Mesenchymal stem cell (in vitro differentiated cells and primary cell): ENCODE measurements around the gene GTPBP1.

Experiments
- DNase-seq: peaks from one replicate; pipeline ENCODE4 v3.0.0-alpha.2; 2013
- H2AFZ ChIP-seq: one replicate; pipeline ENCODE4 v1.6.1; 2013; ENCODE audit warnings: low read depth, mild to moderate bottlenecking, control low read depth, inconsistent platforms, low read length, moderate library complexity
- H2AK5ac ChIP-seq: 2 replicates; pipeline ENCODE4 v1.6.1; 2013; ENCODE audit warnings: low read length, moderate library complexity, mild to moderate bottlenecking, inconsistent platforms; ENCODE audit not compliant: severe bottlenecking
- H2BK120ac ChIP-seq: one replicate; pipeline ENCODE4 v1.6.1; 2013; ENCODE audit warnings: low read depth, mild to moderate bottlenecking, inconsistent platforms, low read length, moderate library complexity
- H2BK12ac ChIP-seq, 2 experiments: one replicate each; pipeline ENCODE4 v1.6.1; 2013; ENCODE audit warnings: inconsistent platforms in 2 of 2, low read length in 2 of 2, mild to moderate bottlenecking in 2 of 2, moderate library complexity in 2 of 2, control low read depth in 1 of 2
- H2BK15ac ChIP-seq: one replicate; pipeline ENCODE4 v1.6.1; 2013; ENCODE audit warnings: mild to moderate bottlenecking, low read depth, inconsistent platforms; ENCODE audit not compliant: poor library complexity, severe bottlenecking
- H2BK5ac ChIP-seq: 2 replicates; pipeline ENCODE4 v1.6.1; 2013; ENCODE audit warnings: low read depth, mild to moderate bottlenecking, low read length, control low read depth, inconsistent platforms; ENCODE audit not compliant: poor library complexity, severe bottlenecking
- H3K14ac ChIP-seq, 2 experiments: one replicate each; pipeline ENCODE4 v1.6.1; 2013; ENCODE audit warnings: inconsistent platforms in 2 of 2, low read length in 2 of 2, control low read depth in 1 of 2, mild to moderate bottlenecking in 1 of 2, moderate library complexity in 1 of 2
- H3K18ac ChIP-seq, 2 experiments: one replicate each; pipeline ENCODE4 v1.6.1; 2013; ENCODE audit warnings: inconsistent platforms in 2 of 2, low read length in 2 of 2, control low read depth in 1 of 2, low read depth in 1 of 2, mild to moderate bottlenecking in 1 of 2
- H3K23ac ChIP-seq, 2 experiments: one replicate each; pipeline ENCODE4 v1.6.1; 2013; ENCODE audit warnings: inconsistent platforms in 2 of 2, low read length in 2 of 2, mild to moderate bottlenecking in 2 of 2, moderate library complexity in 2 of 2, control low read depth in 1 of 2
- H3K27ac ChIP-seq: 2 replicates; pipeline ENCODE4 v1.5.1; 2013; ENCODE audit warnings: mild to moderate bottlenecking, moderate library complexity, low read length, control low read depth, inconsistent platforms; ENCODE audit not compliant: poor library complexity, severe bottlenecking
- H3K27me3 ChIP-seq, 2 experiments: 2 replicates each; pipeline versions ENCODE4 v1.6.1 to v1.7.0; 2013; ENCODE audit warnings: low read length in 2 of 2, mild to moderate bottlenecking in 2 of 2, moderate library complexity in 2 of 2, control low read depth in 1 of 2, inconsistent platforms in 1 of 2; ENCODE audit not compliant: control insufficient read depth in 1 of 2, insufficient read depth in 1 of 2
- H3K36me3 ChIP-seq, 2 experiments: 2 replicates each; pipeline versions ENCODE4 v1.6.1 to v1.7.0; 2013; ENCODE audit warnings: low read length in 2 of 2, control low read depth in 1 of 2, inconsistent platforms in 1 of 2, low read depth in 1 of 2, mild to moderate bottlenecking in 1 of 2; ENCODE audit not compliant: insufficient read depth in 2 of 2, control insufficient read depth in 1 of 2
- H3K4ac ChIP-seq, 2 experiments: one replicate each; pipeline ENCODE4 v1.6.1; 2013; ENCODE audit warnings: inconsistent platforms in 2 of 2, low read length in 2 of 2, mild to moderate bottlenecking in 2 of 2, moderate library complexity in 2 of 2, control low read depth in 1 of 2, low read depth in 1 of 2
- H3K4me1 ChIP-seq: 2 replicates; pipeline ENCODE4 v1.6.1; 2013; ENCODE audit warnings: low read depth, low read length, control low read depth; ENCODE audit not compliant: control insufficient read depth, insufficient read depth
- H3K4me2 ChIP-seq: 2 replicates; pipeline ENCODE4 v1.6.1; 2013; ENCODE audit warnings: low read length, mild to moderate bottlenecking, inconsistent platforms; ENCODE audit not compliant: poor library complexity, severe bottlenecking
- H3K4me3 ChIP-seq, 2 experiments: 2 replicates each; pipeline versions ENCODE4 v1.5.1 to v1.7.0; 2013; ENCODE audit warnings: low read length in 2 of 2, mild to moderate bottlenecking in 2 of 2, control low read depth in 1 of 2, low read depth in 1 of 2; ENCODE audit not compliant: insufficient read depth in 1 of 2
- H3K79me1 ChIP-seq: replicated peaks from 2 replicates; pipeline ENCODE4 v1.6.1; 2013; ENCODE audit warnings: mild to moderate bottlenecking, control low read depth, low read length, inconsistent platforms; ENCODE audit not compliant: poor library complexity, severe bottlenecking
- H3K9ac ChIP-seq: 2 replicates; pipeline ENCODE4 v1.7.0; 2013; ENCODE audit warnings: mild to moderate bottlenecking, low read length, moderate library complexity
- H3K9me3 ChIP-seq: 2 replicates; pipeline ENCODE4 v1.7.0; 2013; ENCODE audit warnings: mild to moderate bottlenecking, low read length; ENCODE audit not compliant: control insufficient read depth
- H4K8ac ChIP-seq: one replicate; pipeline ENCODE4 v1.6.1; 2013; ENCODE audit warnings: inconsistent platforms, mild to moderate bottlenecking, low read length, moderate library complexity
- H4K91ac ChIP-seq: one replicate; pipeline ENCODE4 v1.6.1; 2013; ENCODE audit warnings: mild to moderate bottlenecking, low read length, inconsistent platforms
- WGBS: methylation state at CpG from one replicate; pipeline ENCODE4 v1.1.7; 2013; ENCODE audit warnings: mixed read lengths; 5-methylcytosine and 5-hydroxymethylcytosine counted together

GTPBP1 gene

DNA sequence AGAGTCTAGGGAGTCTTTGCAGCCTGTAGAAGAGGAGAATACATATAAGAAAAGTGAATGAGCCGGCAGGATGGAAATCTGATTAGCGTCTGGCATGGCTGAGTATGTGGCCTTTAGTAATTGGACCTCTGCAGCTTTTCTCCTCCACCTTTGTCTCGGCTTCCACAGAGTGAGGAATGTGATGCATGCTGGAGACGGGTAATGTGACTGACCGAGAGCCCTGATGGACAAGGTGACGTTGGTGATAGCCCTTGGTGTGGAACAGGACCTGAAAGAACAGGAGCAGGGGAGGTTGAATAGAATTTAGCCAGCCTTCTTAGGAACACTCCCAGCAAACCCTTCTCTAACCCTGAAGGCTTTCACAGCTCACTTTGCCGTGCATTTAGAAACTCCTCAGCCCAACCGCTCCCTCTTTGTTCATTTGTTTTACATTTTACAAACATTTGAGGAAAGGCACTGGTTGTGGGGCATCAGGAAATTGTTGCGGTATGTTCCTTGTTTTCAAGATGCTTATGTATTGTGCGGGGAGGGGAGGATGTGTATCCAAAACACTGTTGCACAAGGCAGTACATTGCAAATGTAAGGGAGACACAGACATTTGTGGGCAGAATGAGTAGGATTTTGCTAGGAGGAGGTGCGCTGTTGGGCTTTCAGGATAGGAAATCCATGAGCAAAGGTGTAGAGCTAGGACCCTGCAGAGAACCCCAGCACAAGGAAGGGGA is 6.9 kb downstream of the GTPBP1 start:
- Histone ChIP-seq H2AFZ (no peak overlapping the region), H2BK5ac (no peak overlapping the region), H3K27me3 (no peaks in the 10 kb centered on the region), H3K14ac (no peak overlapping the region), H3K4me2 (no peak overlapping the region), H2AK5ac (no peak overlapping the region), H3K4ac (no peak overlapping the region), H2BK12ac (no peak overlapping the region), H4K91ac (no peak overlapping the region), H3K9me3 (no peaks in the 10 kb centered on the region), H2BK120ac (no peak overlapping the region), H3K9ac (no peak overlapping the region), H3K36me3 (peaks cover 27 to 57% of the 10 kb centered on the region in 2 experiments), H3K4me1 (peaks cover 11% of the 10 kb centered on the region), H3K79me1 (peaks cover 29% of the 10 kb centered on the region), H3K4me3 (no peak overlapping the region), H3K23ac (no peak overlapping the region), H2BK15ac (no peak overlapping the region), H3K18ac (no peak overlapping the region), H3K27ac (no peak overlapping the region), H4K8ac (no peak overlapping the region)
- no peak for DNase-seq
- 86% methylated on average over 9 of the region's 11 CpGs for WGBS

- Histone ChIP-seq H3K18ac (peak overlapping the region in 1 of 2 experiments; percentile 21), H2BK120ac (no peak overlapping the region), H3K4me2 (no peak overlapping the region), H3K9me3 (no peaks in the 10 kb centered on the region), H2BK12ac (no peak overlapping the region), H2AK5ac (no peak overlapping the region), H2AFZ (no peak overlapping the region), H4K8ac (no peak overlapping the region), H3K4ac (no peak overlapping the region), H3K23ac (peak overlapping the region; percentile 4 to 52), H3K4me3 (no peak overlapping the region), H3K79me1 (peaks cover 29% of the 10 kb centered on the region), H3K14ac (peak overlapping the region in 1 of 2 experiments; percentile 50), H2BK5ac (no peak overlapping the region), H2BK15ac (no peak overlapping the region), H3K27ac (no peak overlapping the region), H3K4me1 (peaks cover 10% of the 10 kb centered on the region), H3K27me3 (no peaks in the 10 kb centered on the region), H3K9ac (no peak overlapping the region), H4K91ac (no peak overlapping the region), H3K36me3 (peaks cover 30 to 62% of the 10 kb centered on the region in 2 experiments)
- 99% methylated on average over 8 of the region's 8 CpGs for WGBS
- DNase-seq = no peak
Measured at GRCh38 chr22:38713921-38714320, 8.2 kb downstream of the GTPBP1 start.

DNA sequence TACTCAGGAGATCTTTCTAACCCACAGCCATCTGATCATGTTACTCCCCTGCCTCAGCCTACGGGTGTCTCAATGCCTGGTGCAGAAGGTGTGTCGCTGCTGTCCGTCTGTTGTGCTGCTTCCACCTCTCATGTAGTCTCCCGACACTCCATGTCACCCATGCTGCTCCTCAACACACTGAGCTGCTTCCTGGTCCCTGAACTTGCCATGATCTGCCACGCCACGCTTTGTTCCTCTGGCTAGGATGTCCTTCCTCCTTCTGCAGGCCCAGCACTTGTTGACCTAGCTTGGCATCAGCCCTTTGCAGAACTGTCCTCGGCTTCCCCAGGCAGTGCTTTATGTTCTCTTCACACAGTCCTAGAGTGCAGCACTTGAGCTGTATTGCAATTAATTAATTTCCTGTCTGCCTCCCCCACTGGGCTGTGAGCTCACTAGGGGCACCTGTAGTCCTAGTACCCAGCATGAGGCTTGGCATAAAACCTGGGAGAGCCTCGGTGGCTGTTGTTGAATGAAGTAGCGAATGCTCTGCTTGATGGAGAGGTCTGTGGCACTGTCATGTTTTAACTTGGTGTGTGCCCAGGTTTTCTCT is 9.5 kb downstream of the GTPBP1 start:
- H3K27me3 ChIP-seq = no peaks in the 10 kb centered on the region
- no peak overlapping the region for H3K27ac ChIP-seq
- H3K18ac ChIP-seq = peak overlapping the region in 1 of 2 experiments; percentile 35
- H3K4me1 ChIP-seq = peaks cover 14% of the 10 kb centered on the region
- H4K91ac ChIP-seq = peak overlapping the region; percentile 1
- H2BK15ac ChIP-seq = no peak overlapping the region
- H2BK120ac ChIP-seq = no peak overlapping the region
- WGBS = 96% methylated on average over 9 of the region's 9 CpGs
- peaks cover 30 to 51% of the 10 kb centered on the region in 2 experiments for H3K36me3 ChIP-seq
- H2BK5ac ChIP-seq = no peak overlapping the region
- H3K9ac ChIP-seq = no peak overlapping the region
- H2AFZ ChIP-seq = no peak overlapping the region
- H3K14ac ChIP-seq = no peak overlapping the region
- H3K4me3 ChIP-seq = peak overlapping the region in 1 of 2 experiments; percentile 9
- no peak overlapping the region for H3K4me2 ChIP-seq
- DNase-seq = no peak
- peak overlapping the region in 1 of 2 experiments; percentile 31 for H2BK12ac ChIP-seq
- no peak overlapping the region for H4K8ac ChIP-seq
- no peak overlapping the region for H2AK5ac ChIP-seq
- no peak overlapping the region for H3K4ac ChIP-seq
- peak overlapping the region in 1 of 2 experiments; percentile 70 for H3K23ac ChIP-seq
- H3K79me1 ChIP-seq = peaks cover 27% of the 10 kb centered on the region
- no peaks in the 10 kb centered on the region for H3K9me3 ChIP-seq

GRCh38 chr22:38715852-38716251 is 10.1 kb downstream of the GTPBP1 start:
- H3K23ac ChIP-seq = no peak overlapping the region
- H2BK120ac ChIP-seq = no peak overlapping the region
- H2BK12ac ChIP-seq = no peak overlapping the region
- no peak overlapping the region for H4K8ac ChIP-seq
- peaks cover 28% of the 10 kb centered on the region for H3K79me1 ChIP-seq
- H3K18ac ChIP-seq = no peak overlapping the region
- H3K27ac ChIP-seq = no peak overlapping the region
- WGBS = 98% methylated on average over 15 of the region's 15 CpGs
- no peak overlapping the region for H3K4me3 ChIP-seq
- H4K91ac ChIP-seq = no peak overlapping the region
- H3K14ac ChIP-seq = no peak overlapping the region
- H2BK5ac ChIP-seq = no peak overlapping the region
- no peak overlapping the region for H3K9ac ChIP-seq
- H3K36me3 ChIP-seq = peaks cover 30 to 51% of the 10 kb centered on the region in 2 experiments
- peaks cover 14% of the 10 kb centered on the region for H3K4me1 ChIP-seq
- no peak overlapping the region for H3K4ac ChIP-seq
- no peaks in the 10 kb centered on the region for H3K27me3 ChIP-seq
- no peaks in the 10 kb centered on the region for H3K9me3 ChIP-seq
- no peak overlapping the region for H2BK15ac ChIP-seq
- H2AFZ ChIP-seq = no peak overlapping the region
- no peak overlapping the region for H3K4me2 ChIP-seq
- no peak for DNase-seq
- no peak overlapping the region for H2AK5ac ChIP-seq
